LNCaP clone FGC (cell line): Measurements from ENCODE around the gene TSPAN2.

ENCODE experiments used
- DNase-seq: peaks from one replicate; pipeline ENCODE4 v3.0.0-alpha.2; 2011; ENCODE audit warnings: low read depth
- H3K4me3 ChIP-seq: 2 replicates; pipeline ENCODE4 v1.5.1; 2011; ENCODE audit warnings: mild to moderate bottlenecking, low read depth, low read length, control low read depth
- TF ChIP-seq, protein P1 (sequence below): IDR thresholded peaks from 2 replicates; pipeline ENCODE4 v1.5.1; 2012; ENCODE audit warnings: mild to moderate bottlenecking; ENCODE audit not compliant: control insufficient read depth, insufficient read depth; ENCODE audit errors: extremely low read depth

TSPAN2 gene

DNA sequence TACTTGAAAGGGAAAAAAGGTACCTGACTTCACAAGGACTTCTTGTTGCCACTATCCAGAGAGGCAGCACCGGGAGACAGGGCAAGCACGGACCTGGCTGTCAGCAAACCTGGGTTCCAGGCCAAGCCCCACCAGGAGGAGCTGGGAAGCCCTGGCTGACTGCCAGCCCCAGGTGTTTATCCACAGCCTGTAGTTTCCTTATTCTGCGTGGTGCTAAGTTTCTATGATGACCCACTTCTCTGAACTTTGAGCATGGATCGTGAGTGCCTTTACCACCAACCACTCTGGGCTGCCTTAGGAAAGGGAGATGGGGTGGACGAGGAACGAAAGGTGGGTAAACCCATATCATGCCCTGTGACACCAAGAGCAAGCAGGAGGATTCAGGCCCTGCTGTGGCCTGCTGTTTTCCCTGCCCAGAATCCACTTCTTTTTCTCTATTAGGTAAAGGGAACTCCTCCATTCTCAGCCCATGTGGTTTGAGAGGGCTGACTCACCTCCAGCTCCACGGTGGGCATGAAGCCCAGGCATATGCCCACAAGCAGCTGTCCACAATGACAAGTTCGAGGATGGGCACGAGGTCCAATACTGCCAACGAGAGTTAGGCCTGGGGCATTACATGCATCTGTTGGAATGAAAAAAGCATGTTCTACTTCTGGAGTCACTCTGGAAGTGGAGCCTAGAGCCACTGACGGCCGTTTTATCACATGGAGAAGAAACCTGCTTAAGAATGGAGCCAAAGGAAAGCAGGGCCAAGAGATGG is 20.3 kb downstream of the TSPAN2 start:
- no peak for DNase-seq
- TF ChIP-seq, protein P1, sequence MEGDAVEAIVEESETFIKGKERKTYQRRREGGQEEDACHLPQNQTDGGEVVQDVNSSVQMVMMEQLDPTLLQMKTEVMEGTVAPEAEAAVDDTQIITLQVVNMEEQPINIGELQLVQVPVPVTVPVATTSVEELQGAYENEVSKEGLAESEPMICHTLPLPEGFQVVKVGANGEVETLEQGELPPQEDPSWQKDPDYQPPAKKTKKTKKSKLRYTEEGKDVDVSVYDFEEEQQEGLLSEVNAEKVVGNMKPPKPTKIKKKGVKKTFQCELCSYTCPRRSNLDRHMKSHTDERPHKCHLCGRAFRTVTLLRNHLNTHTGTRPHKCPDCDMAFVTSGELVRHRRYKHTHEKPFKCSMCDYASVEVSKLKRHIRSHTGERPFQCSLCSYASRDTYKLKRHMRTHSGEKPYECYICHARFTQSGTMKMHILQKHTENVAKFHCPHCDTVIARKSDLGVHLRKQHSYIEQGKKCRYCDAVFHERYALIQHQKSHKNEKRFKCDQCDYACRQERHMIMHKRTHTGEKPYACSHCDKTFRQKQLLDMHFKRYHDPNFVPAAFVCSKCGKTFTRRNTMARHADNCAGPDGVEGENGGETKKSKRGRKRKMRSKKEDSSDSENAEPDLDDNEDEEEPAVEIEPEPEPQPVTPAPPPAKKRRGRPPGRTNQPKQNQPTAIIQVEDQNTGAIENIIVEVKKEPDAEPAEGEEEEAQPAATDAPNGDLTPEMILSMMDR: no peak
- no peak overlapping the region for H3K4me3 ChIP-seq

DNA sequence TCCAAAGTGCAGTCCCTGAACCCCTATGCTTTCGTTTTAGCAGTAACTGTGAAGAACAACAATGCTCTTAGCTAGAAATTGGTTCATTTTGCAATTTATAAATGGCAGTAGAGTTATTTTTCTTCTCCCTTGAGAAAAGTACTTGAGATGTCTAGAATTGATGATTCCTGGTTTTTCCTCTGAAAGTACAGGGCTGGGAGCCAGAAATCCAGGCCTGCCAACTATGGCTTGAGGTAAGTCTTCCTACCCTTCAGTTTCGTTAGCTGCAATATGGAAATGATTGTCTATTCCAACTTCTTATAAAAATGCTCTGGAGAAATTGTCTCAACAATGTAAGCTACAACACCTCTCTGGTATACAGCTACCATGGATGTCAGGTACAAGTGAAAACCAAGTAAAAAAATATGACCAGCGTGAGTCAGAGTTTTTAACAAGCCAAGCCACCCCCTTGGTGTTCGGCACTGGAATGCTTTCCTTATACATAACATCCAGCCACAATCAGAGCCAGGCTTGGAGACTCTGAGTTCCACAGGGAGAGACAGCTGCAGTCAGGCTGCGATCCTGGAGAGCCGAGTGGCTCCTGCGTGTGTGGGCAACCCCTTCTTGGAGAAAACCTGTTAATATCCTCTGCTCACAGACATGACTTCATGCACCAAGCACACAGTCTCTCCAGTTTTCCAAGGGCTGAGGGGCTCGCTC is 22.0 kb downstream of the TSPAN2 start:
- TF ChIP-seq, protein P1: no peak
- no peak overlapping the region for H3K4me3 ChIP-seq
- no peak for DNase-seq

DNA sequence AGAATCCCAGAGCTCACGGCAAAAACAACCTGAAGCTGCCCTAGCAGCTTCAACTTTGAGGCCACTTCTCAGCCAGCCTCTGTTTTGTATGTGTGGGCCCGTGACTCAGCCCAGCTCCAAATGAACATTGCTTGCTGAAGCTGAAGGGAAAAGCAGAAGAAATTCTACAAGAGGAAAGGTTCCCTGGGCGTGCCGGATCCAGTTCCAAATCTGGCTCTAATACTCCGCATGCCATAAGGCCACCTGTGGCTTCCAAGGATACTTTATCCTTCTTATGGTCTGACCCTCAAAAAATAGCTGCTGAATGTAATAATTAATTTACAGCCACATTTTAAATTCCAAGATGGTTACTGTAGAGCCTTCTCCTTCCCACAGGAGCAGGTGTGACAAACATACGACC is 24.3 kb downstream of the TSPAN2 start:
- no peak for DNase-seq

DNA sequence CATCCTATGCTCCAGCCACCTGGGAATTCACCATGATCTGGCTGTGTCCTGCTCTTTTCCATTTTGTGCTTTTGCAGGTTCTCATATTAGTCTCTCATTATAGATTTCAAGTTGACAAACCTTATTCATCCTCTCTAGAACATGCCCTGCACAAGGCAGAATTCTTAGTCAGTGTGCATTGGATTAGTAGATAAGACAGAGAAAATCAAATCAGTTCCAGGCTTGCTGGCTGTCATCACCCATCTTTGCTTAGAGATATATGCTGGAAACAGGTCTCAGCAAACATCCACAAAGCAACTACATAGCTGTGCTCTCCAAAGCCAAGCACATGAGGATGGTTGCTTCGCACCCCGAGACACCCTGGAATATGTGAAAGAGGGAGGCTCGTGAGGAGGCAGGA is 24.8 kb downstream of the TSPAN2 start:
- H3K4me3 ChIP-seq: no peak overlapping the region
- DNase-seq: no peak
- TF ChIP-seq, protein P1: no peak

More for the DNA sequence above, 24.3 kb downstream of the TSPAN2 start:
- TF ChIP-seq, protein P1: no peak
- no peak overlapping the region for H3K4me3 ChIP-seq

DNA sequence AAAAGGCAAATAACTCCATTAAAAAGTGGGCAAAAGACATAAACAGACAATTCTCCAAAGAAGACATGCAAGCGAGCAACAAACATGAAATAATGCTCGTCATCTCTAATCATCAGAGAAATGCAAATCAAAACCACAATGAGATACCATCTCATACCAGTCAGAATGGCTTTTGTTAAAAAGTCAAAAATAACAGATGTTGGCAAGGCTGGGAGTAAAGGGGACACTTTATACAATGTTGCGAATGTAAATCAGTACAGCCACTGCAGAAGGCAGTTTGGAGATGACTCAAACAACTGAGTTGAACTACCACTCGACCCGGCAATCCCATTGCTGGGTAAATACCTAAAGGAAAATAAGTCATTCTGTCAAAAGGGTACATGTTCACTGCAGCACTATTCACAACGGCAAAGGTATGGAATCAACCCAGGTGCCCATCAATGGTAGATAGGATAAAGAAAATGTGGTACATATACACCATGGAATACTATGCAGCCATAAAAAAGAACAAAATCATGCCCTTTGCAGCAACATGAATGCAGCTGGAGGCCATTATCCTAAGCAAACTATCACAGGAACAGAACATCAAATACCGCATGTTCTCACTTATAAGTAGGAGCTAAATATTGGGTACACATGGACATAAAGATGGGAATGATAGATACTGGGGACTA is 25.9 kb downstream of the TSPAN2 start:
- DNase-seq: no peak
- TF ChIP-seq, protein P1: no peak
- H3K4me3 ChIP-seq: no peak overlapping the region

DNA sequence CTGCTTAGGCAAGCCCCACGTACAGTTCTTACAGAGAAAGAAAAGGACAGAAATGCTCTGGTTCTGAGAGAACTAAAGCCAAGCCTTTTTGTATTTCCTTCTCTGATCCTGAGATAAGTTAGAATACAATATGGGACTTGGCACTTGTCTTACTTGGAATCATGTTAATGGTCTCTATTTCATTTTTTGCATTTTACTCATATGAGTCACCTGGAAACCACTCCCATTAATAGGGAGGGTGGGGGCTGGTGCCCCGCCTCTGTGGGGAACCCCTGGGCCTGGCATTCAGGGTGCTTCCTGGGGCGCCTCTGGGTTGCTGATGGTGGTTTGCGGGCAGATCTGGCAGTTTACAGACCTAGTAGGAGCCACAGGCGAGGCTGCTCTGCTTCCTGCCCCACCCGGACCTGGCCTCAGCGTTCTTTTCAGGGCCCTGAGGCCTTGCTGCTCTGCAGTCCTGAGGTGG is 26.7 kb downstream of the TSPAN2 start:
- no peak for DNase-seq
- no peak overlapping the region for H3K4me3 ChIP-seq
- TF ChIP-seq, protein P1: no peak
